ENCODE measurements around the gene C2orf66.

Gene C2orf66

DNA sequence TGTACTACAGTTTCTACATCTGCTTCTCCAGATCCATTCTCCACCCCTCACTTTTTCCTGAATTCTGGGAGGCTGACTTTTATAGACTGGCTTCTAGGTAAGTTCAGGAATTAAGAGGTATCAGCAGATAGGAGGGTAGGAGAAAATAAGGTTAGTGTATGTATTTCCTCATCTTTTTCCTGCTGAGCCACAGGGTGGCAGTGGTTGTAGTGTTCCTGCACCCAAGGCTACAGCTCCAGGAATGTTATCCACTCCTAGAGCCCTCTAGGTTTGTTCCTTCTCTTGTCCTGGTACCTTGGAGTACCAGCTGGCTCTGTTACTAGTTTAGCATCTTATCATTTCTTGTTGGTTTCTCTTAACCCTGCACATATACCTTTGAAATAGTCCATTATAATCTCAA lies 40.7 kb upstream of the C2orf66 start:
- no peak overlapping the region for H2AFZ ChIP-seq (ENCODE audit: low read depth)
- TF ChIP-seq, protein P1, sequence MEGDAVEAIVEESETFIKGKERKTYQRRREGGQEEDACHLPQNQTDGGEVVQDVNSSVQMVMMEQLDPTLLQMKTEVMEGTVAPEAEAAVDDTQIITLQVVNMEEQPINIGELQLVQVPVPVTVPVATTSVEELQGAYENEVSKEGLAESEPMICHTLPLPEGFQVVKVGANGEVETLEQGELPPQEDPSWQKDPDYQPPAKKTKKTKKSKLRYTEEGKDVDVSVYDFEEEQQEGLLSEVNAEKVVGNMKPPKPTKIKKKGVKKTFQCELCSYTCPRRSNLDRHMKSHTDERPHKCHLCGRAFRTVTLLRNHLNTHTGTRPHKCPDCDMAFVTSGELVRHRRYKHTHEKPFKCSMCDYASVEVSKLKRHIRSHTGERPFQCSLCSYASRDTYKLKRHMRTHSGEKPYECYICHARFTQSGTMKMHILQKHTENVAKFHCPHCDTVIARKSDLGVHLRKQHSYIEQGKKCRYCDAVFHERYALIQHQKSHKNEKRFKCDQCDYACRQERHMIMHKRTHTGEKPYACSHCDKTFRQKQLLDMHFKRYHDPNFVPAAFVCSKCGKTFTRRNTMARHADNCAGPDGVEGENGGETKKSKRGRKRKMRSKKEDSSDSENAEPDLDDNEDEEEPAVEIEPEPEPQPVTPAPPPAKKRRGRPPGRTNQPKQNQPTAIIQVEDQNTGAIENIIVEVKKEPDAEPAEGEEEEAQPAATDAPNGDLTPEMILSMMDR (conservative IDR thresholded peaks at IDR 0.05; ENCODE audit: low read depth, low read length) = no peak

DNA sequence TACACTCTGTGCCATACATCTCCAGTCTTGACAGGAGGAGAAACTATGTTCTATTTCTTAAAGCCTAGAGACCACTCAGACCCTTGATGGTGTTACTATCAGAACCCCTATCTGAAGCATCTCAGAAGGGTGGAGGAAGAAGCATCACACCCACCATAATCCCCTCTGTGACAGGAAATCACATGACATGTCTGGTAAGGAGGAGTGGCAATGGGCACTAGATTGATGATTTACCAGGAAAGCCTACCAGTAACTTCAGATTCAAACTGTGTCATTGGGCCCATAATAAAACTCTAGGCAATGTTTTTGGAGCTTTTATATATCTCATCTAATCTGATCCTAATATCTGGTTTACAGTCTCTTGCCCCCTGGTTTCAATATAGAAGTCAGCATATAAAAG lies 37.1 kb upstream of the C2orf66 start:
- no peaks in the 10 kb centered on the region for H4K20me1 ChIP-seq (ENCODE audit: insufficient read depth)
- H3K4me2 ChIP-seq = no peak overlapping the region
- no peak overlapping the region for H3K9ac ChIP-seq
- no peak overlapping the region for H2AFZ ChIP-seq (ENCODE audit: low read depth)
- TF ChIP-seq, protein P1 (conservative IDR thresholded peaks at IDR 0.05; ENCODE audit: low read depth, low read length) = no peak
- no peaks in the 10 kb centered on the region for H3K4me1 ChIP-seq (ENCODE audit: low read depth, poor library complexity, severe bottlenecking)
- no peaks in the 10 kb centered on the region for H3K36me3 ChIP-seq (ENCODE audit: insufficient read depth)
- H3K4me3 ChIP-seq (IDR thresholded peaks at IDR 0.05; ENCODE audit: insufficient read depth, low read depth, low read length) = no peak overlapping the region
- H3K27ac ChIP-seq = no peak overlapping the region
- H3K79me2 ChIP-seq (ENCODE audit: insufficient read depth, low read depth) = no peaks in the 10 kb centered on the region
- H3K27me3 ChIP-seq (ENCODE audit: insufficient read depth, low read depth) = no peaks in the 10 kb centered on the region

More for the DNA sequence above, 40.7 kb upstream of the C2orf66 start:
- Histone ChIP-seq H3K9ac (no peak overlapping the region), H3K4me1 (ENCODE audit: low read depth, poor library complexity, severe bottlenecking) (no peaks in the 10 kb centered on the region), H3K27me3 (ENCODE audit: insufficient read depth, low read depth) (no peaks in the 10 kb centered on the region), H3K36me3 (ENCODE audit: insufficient read depth) (no peaks in the 10 kb centered on the region), H4K20me1 (ENCODE audit: insufficient read depth) (no peaks in the 10 kb centered on the region), H3K27ac (no peak overlapping the region), H3K79me2 (ENCODE audit: insufficient read depth, low read depth) (no peaks in the 10 kb centered on the region), H3K4me2 (no peak overlapping the region), H3K4me3 (IDR thresholded peaks at IDR 0.05; ENCODE audit: insufficient read depth, low read depth, low read length) (no peak overlapping the region)

DNA sequence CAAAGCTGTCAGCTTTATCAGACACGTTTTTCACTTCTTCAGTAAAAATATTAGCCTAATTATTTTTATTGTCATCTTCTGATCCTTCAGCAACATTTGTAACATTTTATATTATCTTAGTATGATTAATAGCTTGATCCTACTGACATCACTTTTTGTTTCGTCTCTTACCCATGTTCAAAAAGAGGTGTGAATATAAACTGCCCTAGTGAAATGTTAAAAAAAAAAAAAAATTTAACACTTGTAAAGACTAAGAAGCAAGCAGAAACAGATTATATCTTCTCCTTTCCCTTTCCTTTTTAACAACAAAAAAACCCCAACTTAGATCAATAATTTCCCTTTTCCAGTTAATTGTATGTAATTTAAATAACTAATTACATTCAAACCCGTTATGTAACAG lies 36.2 kb upstream of the C2orf66 start:
- Histone ChIP-seq H2AFZ (ENCODE audit: low read depth) (no peak overlapping the region), H3K79me2 (ENCODE audit: insufficient read depth, low read depth) (no peaks in the 10 kb centered on the region), H3K27ac (no peak overlapping the region), H3K4me2 (no peak overlapping the region), H4K20me1 (ENCODE audit: insufficient read depth) (no peaks in the 10 kb centered on the region), H3K27me3 (ENCODE audit: insufficient read depth, low read depth) (no peaks in the 10 kb centered on the region), H3K9ac (no peak overlapping the region), H3K36me3 (ENCODE audit: insufficient read depth) (no peaks in the 10 kb centered on the region), H3K4me3 (IDR thresholded peaks at IDR 0.05; ENCODE audit: insufficient read depth, low read depth, low read length) (no peak overlapping the region), H3K4me1 (ENCODE audit: low read depth, poor library complexity, severe bottlenecking) (no peaks in the 10 kb centered on the region)
- TF ChIP-seq, protein P1 (conservative IDR thresholded peaks at IDR 0.05; ENCODE audit: low read depth, low read length) = no peak

DNA sequence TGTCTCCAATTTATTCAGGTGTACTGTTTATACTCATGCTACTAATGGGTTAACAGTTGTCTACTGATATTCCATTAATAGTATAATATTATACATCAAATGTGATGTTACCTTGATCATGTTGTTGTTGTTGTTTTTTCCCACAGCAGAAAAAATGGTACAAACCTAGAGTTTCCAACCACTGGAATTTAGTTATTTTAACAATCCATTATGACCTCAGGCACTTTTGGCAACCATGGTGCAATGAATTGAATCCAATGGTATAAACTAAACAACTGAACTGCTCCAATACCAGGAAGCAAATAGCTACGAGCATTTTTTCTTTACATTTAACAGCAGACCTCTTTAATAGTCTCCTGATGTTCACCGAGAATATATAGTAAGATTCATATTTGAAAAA lies 31.0 kb upstream of the C2orf66 start:
- Histone ChIP-seq H3K36me3 (ENCODE audit: insufficient read depth) (no peaks in the 10 kb centered on the region), H3K79me2 (ENCODE audit: insufficient read depth, low read depth) (no peaks in the 10 kb centered on the region), H3K9ac (no peak overlapping the region), H3K4me2 (no peak overlapping the region), H3K4me1 (ENCODE audit: low read depth, poor library complexity, severe bottlenecking) (no peaks in the 10 kb centered on the region), H3K4me3 (IDR thresholded peaks at IDR 0.05; ENCODE audit: insufficient read depth, low read depth, low read length) (no peak overlapping the region), H3K27ac (no peak overlapping the region), H2AFZ (ENCODE audit: low read depth) (no peak overlapping the region), H3K27me3 (ENCODE audit: insufficient read depth, low read depth) (no peaks in the 10 kb centered on the region), H4K20me1 (ENCODE audit: insufficient read depth) (no peaks in the 10 kb centered on the region)
- TF ChIP-seq, protein P1 (conservative IDR thresholded peaks at IDR 0.05; ENCODE audit: low read depth, low read length) = no peak

Data from KMS-11 (cell line).